ENCODE measurements around the gene PER2.

Gene PER2

DNA sequence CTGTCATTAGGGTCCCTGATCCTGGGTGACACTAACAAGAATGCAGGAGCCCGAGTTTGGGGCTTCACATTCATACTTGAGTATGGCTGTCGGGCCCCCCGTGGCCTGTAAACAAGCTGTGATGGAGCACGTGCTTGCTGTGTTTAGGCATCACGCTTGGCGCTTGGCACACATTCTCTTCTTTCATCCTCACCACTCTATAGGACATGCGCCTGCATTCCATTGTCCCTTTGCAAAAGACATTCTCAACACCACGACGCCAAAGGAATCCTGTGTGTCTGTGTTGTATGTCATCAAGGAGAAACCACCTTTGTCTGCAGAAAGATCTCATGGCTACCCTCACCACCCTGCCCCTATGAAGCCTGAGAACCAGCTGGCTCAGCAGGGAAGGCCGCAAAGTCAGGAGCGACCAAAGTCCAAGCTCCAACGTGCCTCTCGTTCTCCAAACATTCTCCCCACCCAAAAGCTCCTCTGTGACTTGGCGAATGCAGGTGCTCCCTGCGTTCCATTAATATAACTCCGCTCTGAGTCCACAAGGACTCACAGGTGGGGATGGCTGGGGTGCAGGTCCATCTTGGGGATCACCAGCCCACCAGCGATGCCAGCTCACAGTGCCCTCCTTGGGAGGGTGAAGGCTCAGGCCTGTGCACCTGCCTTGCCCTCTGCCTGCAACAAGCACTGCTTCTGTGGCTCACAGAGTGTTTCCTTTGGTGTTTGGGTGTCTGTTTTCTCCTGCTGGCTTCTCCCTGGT lies 6.2 kb upstream of the PER2 start:
- no peak for TF ChIP-seq CTBP1 (IDR thresholded peaks at IDR 0.05; ENCODE audit: borderline replicate concordance)
- TF ChIP-seq TARDBP (IDR thresholded peaks at IDR 0.05), result no peak
- TF ChIP-seq NFRKB (IDR thresholded peaks at IDR 0.05), result no peak
- TF ChIP-seq, protein P1, sequence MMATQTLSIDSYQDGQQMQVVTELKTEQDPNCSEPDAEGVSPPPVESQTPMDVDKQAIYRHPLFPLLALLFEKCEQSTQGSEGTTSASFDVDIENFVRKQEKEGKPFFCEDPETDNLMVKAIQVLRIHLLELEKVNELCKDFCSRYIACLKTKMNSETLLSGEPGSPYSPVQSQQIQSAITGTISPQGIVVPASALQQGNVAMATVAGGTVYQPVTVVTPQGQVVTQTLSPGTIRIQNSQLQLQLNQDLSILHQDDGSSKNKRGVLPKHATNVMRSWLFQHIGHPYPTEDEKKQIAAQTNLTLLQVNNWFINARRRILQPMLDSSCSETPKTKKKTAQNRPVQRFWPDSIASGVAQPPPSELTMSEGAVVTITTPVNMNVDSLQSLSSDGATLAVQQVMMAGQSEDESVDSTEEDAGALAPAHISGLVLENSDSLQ (IDR thresholded peaks at IDR 0.05), result no peak
- TF ChIP-seq BHLHE40 (IDR thresholded peaks at IDR 0.05; ENCODE audit: borderline replicate concordance), result no peak
- TF ChIP-seq ELF4 (IDR thresholded peaks at IDR 0.05), result no peak
- TF ChIP-seq SUZ12 (IDR thresholded peaks at IDR 0.05), result no peak
- TF ChIP-seq ZNF384 (IDR thresholded peaks at IDR 0.05), result no peak
- TF ChIP-seq ARNT (IDR thresholded peaks at IDR 0.05), result no peak
- POLR2A ChIA-PET, result no interaction called here
- DNase-seq (ENCODE audit: extremely low spot score), result no peak

DNA sequence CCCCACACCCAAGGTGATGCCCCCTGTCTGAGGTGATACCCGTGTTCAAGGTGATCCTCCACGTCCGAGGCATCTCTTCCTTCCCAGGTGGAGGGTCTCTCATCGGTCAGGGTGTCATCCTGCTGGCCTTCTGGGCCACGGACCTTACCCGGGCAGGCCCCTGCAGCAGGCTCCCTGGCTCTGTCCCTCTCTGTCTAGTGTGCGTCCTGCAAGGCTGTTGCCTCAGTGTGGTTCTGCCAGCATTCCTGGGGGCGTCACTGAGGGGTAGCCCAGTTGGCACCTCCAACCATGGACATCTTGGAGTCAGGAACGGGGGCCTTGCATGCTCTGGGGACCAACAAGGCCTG lies 5.6 kb upstream of the PER2 start:
- POLR2A ChIA-PET, result no interaction called here
- no peak for DNase-seq (ENCODE audit: extremely low spot score)
- TF ChIP-seq FOXA1 (IDR thresholded peaks at IDR 0.05), result no peak
- no peak for TF ChIP-seq ELF4 (IDR thresholded peaks at IDR 0.05)
- no peak for TF ChIP-seq BHLHE40 (IDR thresholded peaks at IDR 0.05; ENCODE audit: borderline replicate concordance)
- TF ChIP-seq TARDBP (IDR thresholded peaks at IDR 0.05), result no peak
- no peak for TF ChIP-seq CTBP1 (IDR thresholded peaks at IDR 0.05; ENCODE audit: borderline replicate concordance)
- no peak for TF ChIP-seq L3MBTL2 (conservative IDR thresholded peaks at IDR 0.05)
- no peak for TF ChIP-seq FOXK2 (IDR thresholded peaks at IDR 0.05)
- TF ChIP-seq, protein P1 (IDR thresholded peaks at IDR 0.05), result no peak
- no peak for TF ChIP-seq FOXM1 (IDR thresholded peaks at IDR 0.05; ENCODE audit: borderline replicate concordance)
- TF ChIP-seq NFRKB (IDR thresholded peaks at IDR 0.05), result no peak
- TF ChIP-seq LEF1 (IDR thresholded peaks at IDR 0.05; ENCODE audit: borderline replicate concordance), result no peak
- TF ChIP-seq SUZ12 (IDR thresholded peaks at IDR 0.05), result no peak
- TF ChIP-seq ARNT (IDR thresholded peaks at IDR 0.05), result no peak
- no peak for TF ChIP-seq SP1 (IDR thresholded peaks at IDR 0.05)
- CTCF ChIA-PET, result no interaction called here

More for the DNA sequence above, 6.2 kb upstream of the PER2 start:
- CTCF ChIA-PET, result no interaction called here

DNA sequence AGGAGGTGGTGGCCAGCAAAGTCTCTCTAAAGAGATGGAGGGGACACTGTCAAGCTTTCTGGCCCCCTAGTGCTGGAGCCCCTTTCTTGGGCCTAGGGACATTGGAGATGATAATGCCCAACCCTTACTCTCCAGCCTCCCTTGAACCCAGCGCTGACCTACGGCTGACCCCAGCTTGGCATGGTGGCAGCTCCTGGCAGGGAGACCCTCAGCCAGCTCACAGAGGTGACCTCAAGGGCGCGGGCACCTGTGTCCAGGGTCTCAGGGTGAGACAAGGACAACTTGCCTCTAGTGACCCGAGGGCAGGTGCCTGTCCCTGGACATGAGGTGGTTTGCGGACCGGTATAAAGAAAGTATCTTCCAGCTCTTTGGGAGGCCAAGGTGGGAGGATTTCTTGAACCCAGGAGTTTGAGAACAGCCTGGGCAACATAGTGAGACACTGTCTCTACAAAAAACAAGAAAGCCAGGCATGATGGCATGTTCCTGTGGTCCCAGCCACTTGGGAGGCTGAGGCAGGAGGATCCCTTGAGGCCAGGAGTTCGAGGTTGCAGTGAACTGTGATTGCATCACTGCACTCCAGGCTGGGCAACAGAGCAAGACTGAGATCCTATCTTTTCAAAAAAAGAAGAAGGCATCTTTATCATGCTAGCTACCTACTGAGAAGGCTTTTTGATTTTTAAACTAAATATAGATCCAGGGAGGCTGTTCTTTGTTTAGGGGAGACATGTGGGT lies 3.3 kb upstream of the PER2 start:
- TF ChIP-seq LEF1 (IDR thresholded peaks at IDR 0.05; ENCODE audit: borderline replicate concordance) (no peak), FOXA1 (IDR thresholded peaks at IDR 0.05) (no peak), ARNT (IDR thresholded peaks at IDR 0.05) (no peak), SUZ12 (IDR thresholded peaks at IDR 0.05) (no peak), ELF4 (IDR thresholded peaks at IDR 0.05) (no peak), HDGF (IDR thresholded peaks at IDR 0.05; ENCODE audit: borderline replicate concordance) (no peak)
- DNase-seq (ENCODE audit: extremely low spot score), result no peak
- ChIA-PET POLR2A (no interaction called here), CTCF (interaction anchor here (1.3 kb wide), 1 partner anchor 8 kb away, joined by 4 read pairs; no protein-coding TSS in a partner anchor)

DNA sequence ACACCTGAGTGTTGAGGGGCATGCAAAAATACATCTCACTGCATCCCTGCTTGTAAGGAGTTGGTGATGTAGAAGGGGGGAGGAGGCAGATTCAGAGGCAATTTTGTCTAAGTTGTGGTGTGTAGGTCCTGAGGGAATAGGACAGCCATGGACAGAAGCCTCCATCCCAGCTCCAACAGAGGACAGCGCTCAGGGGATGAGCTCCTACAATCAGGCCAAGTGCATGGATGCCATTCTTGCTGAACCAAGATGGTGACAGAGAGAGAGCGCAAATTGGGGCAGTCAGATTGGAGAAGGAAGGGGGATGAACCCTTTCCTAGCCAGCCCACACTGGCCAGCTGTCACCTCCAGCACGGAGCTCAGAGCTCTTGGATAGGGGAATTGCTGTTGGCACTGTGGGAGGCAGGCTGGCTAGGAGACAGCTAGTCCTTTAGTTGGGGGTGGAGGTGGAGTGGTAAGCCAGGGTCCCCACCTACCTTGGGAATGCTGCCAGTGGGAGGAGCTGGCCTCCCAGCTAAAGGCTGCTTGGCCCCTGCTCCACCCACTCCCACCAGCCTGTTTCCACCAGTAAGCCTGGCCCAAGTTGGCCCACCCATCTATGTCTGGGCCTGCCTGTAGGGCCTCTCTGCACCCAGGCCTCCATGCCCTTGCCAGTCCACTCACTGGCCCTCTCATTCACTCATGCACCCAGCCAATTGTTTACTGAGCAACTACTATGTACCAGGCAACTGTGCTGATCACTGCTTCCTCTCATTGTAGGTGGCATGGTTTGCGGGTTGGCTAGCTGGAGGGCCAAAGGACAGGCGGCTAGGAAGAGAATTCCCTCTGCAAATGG lies 2.5 kb upstream of the PER2 start:
- ChIA-PET CTCF (interaction anchor here (1.3 kb wide), 1 partner anchor 9 kb away, joined by 4 read pairs; no protein-coding TSS in a partner anchor), POLR2A (no interaction called here)
- TF ChIP-seq SUZ12 (IDR thresholded peaks at IDR 0.05) (no peak), FOXA1 (IDR thresholded peaks at IDR 0.05) (no peak), L3MBTL2 (conservative IDR thresholded peaks at IDR 0.05) (no peak), LEF1 (IDR thresholded peaks at IDR 0.05; ENCODE audit: borderline replicate concordance) (no peak), CTBP1 (IDR thresholded peaks at IDR 0.05; ENCODE audit: borderline replicate concordance) (no peak), TARDBP (IDR thresholded peaks at IDR 0.05) (no peak), BHLHE40 (IDR thresholded peaks at IDR 0.05; ENCODE audit: borderline replicate concordance) (no peak), ZNF384 (IDR thresholded peaks at IDR 0.05) (no peak), FOXM1 (IDR thresholded peaks at IDR 0.05; ENCODE audit: borderline replicate concordance) (no peak), ARNT (IDR thresholded peaks at IDR 0.05) (no peak), FOXK2 (IDR thresholded peaks at IDR 0.05) (no peak), HDGF (IDR thresholded peaks at IDR 0.05; ENCODE audit: borderline replicate concordance) (no peak), ELF4 (IDR thresholded peaks at IDR 0.05) (no peak), SP1 (IDR thresholded peaks at IDR 0.05) (no peak), NFRKB (IDR thresholded peaks at IDR 0.05) (no peak)
- TF ChIP-seq, protein P1 (IDR thresholded peaks at IDR 0.05), result no peak
- DNase-seq (ENCODE audit: extremely low spot score), result no peak

DNA sequence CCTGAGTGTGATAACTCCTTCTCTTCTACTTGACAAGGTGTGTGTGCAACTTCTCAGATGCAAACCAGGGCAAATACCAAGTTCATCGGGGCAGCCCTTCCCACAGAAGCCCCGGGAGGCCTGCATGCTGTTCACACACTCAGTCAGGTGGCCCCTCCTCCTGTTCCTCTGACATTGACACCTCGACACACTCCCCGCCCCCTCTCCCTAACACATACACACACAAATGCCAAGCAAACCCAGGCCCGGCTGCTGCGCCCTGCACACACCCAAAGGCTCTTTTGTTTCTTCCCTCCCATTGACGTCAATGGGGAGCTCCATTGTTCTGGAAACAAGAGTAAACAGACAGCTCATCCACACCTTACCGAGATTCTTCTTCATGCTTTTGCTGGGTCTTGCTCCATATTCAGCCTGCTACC lies 1.7 kb upstream of the PER2 start:
- ChIA-PET POLR2A (no interaction called here), CTCF (interaction anchor here (1.3 kb wide), 1 partner anchor 10 kb away, joined by 4 read pairs; no protein-coding TSS in a partner anchor)
- no peak for TF ChIP-seq FOXA1 (IDR thresholded peaks at IDR 0.05)
- no peak for TF ChIP-seq LEF1 (IDR thresholded peaks at IDR 0.05; ENCODE audit: borderline replicate concordance)
- TF ChIP-seq SUZ12 (IDR thresholded peaks at IDR 0.05), result no peak
- no peak for TF ChIP-seq FOXK2 (IDR thresholded peaks at IDR 0.05)
- TF ChIP-seq ELF4 (IDR thresholded peaks at IDR 0.05), result no peak
- no peak for TF ChIP-seq ARNT (IDR thresholded peaks at IDR 0.05)
- no peak for TF ChIP-seq L3MBTL2 (conservative IDR thresholded peaks at IDR 0.05)
- TF ChIP-seq, protein P1 (IDR thresholded peaks at IDR 0.05), result no peak
- DNase-seq (ENCODE audit: extremely low spot score), result no peak

Measured in HEK293T (cell line).